Ishikawa (cell line): Measurements from ENCODE around the gene PARPBP.
A peak's percentile ranks its signal among the peaks of the same experiment; 100 is the strongest.

ENCODE experiments used
- CEBPB ChIP-seq: IDR thresholded peaks from 2 replicates; pipeline ENCODE4 v1.6.1; 2012
- CREB1 ChIP-seq: IDR thresholded peaks from 2 replicates; pipeline ENCODE4 v1.6.1; 2012; ENCODE audit warnings: low read depth
- EGR1 ChIP-seq: IDR thresholded peaks from 2 replicates; pipeline ENCODE4 v1.6.1; 2012
- EP300 ChIP-seq: IDR thresholded peaks from 2 replicates; pipeline ENCODE4 v1.6.1; 2012; ENCODE audit warnings: borderline replicate concordance
- FOXM1 ChIP-seq: IDR thresholded peaks from 2 replicates; pipeline ENCODE4 v1.6.1; 2012; ENCODE audit warnings: low read depth, borderline replicate concordance
- NFIC ChIP-seq: IDR thresholded peaks from 2 replicates; pipeline ENCODE4 v1.6.1; 2012
- RAD21 ChIP-seq: IDR thresholded peaks from 2 replicates; pipeline ENCODE4 v1.6.1; 2012; ENCODE audit warnings: low read depth
- REST ChIP-seq: IDR thresholded peaks from 2 replicates; pipeline ENCODE4 v1.6.1; 2012; ENCODE audit warnings: low read depth, mild to moderate bottlenecking
- TAF1 ChIP-seq: IDR thresholded peaks from 2 replicates; pipeline ENCODE4 v1.6.1; 2012; ENCODE audit warnings: low read depth, mild to moderate bottlenecking
- TCF12 ChIP-seq: IDR thresholded peaks from 2 replicates; pipeline ENCODE4 v1.6.1; 2012; ENCODE audit warnings: low read depth
- TEAD4 ChIP-seq: IDR thresholded peaks from 2 replicates; pipeline ENCODE4 v1.6.1; 2012
- USF1 ChIP-seq: IDR thresholded peaks from 2 replicates; pipeline ENCODE4 v1.6.1; 2012
- YY1 ChIP-seq: IDR thresholded peaks from 2 replicates; pipeline ENCODE4 v1.6.1; 2012; ENCODE audit warnings: low read depth
- ZBTB7A ChIP-seq: IDR thresholded peaks from 2 replicates; pipeline ENCODE4 v1.6.1; 2012; ENCODE audit warnings: low read depth
- TF ChIP-seq, protein P1 (sequence below): IDR thresholded peaks from 2 replicates; pipeline ENCODE4 v1.6.1; 2012

PARPBP gene

DNA sequence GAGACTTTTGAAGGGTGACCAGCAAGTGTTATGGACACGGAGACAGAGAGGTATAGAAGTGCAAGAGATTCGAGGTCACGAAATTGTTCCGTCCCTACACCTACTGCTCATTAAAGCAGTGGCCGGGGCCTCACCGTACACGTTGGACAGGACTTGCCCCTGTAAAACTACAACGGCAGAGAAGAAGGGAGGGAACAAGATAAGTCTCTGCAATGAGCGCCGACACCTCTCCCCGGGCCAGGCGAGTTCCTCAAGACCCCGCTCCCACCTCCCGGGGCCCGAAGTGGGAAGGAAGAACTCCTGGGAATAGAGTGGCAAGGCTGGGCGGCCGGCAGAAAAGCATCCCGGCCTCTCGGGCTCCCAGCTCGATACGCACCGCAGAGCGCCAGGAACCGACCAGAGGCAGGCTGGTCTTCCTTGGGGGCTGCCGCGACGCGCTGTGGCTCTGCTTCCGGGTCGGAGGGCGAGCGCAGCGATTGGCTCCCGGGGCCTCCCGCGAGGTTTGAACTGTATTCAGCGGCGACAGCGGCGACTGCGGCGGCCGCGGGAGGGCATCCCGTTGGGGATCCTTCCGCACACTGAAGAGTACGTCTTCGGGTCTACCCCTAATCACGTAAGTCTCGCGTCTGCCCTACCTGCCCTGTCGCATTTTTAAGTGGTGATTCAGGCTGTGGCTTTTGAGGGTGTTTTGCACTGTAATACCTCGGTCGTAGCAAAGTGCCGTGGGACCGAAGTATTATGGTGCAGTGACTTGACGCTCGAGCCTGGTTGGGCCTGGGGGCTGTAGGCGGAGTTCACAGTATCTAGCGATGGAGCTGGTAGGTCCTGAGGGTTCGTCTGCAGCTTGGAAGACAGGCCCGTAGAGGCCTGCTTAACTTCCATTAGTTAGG lies at the start of gene PARPBP, which contains the start of gene NUP37:
Gene PARPBP (plus strand): TSS at position 510 of the 890 bp plus-strand sequence. CDS start 3,706 bp downstream, outside the sequence.
Gene NUP37 (minus strand): TSS at position 441 of the 890 bp plus-strand sequence. CDS start 1,596 bp downstream, outside the sequence.
- TF ChIP-seq FOXM1 (peak; percentile 98), REST (no peak), CEBPB (no peak), CREB1 (0 out of 2 replicates have a peak, but pooled peaks have one; percentile 40), RAD21 (no peak), USF1 (peak; percentile 33; the same call in 1 of the 2 replicates), NFIC (peak; percentile 23; the same call in 1 of the 2 replicates), EGR1 (no peak), YY1 (no peak), ZBTB7A (0 out of 2 replicates have a peak, but pooled peaks have one; percentile 49), TCF12 (peak; percentile 75), EP300 (0 out of 2 replicates have a peak, but pooled peaks have one; percentile 56), TAF1 (peak; percentile 92), TEAD4 (peak; percentile 64)
- TF ChIP-seq, protein P1, sequence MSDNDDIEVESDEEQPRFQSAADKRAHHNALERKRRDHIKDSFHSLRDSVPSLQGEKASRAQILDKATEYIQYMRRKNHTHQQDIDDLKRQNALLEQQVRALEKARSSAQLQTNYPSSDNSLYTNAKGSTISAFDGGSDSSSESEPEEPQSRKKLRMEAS: peak; percentile 85

- TF ChIP-seq YY1 (no peak), CEBPB (no peak), FOXM1 (no peak), TEAD4 (no peak), TCF12 (no peak), TAF1 (no peak), USF1 (no peak), ZBTB7A (no peak), EP300 (no peak), EGR1 (no peak)
- TF ChIP-seq, protein P1: no peak
Measured at GRCh38 chr12:102080842-102081241, 39.1 kb upstream of the PARPBP start.

GRCh38 chr12:102093319-102093718 lies 26.7 kb upstream of the PARPBP start:
- TF ChIP-seq YY1 (no peak), TEAD4 (no peak), RAD21 (no peak), EGR1 (no peak), CEBPB (no peak), TCF12 (no peak), USF1 (no peak), REST (no peak), TAF1 (no peak), FOXM1 (no peak), NFIC (no peak), CREB1 (no peak), ZBTB7A (no peak)
- TF ChIP-seq, protein P1: no peak

GRCh38 chr12:102095677-102096263 lies 24.2 kb upstream of the PARPBP start:
- TF ChIP-seq TEAD4 (no peak), USF1 (no peak), CEBPB (no peak), RAD21 (peak; percentile 45; the same call in 1 of the 2 replicates), REST (no peak)
- TF ChIP-seq, protein P1: no peak
